Omental fat pad (tissue), 4 donors: ENCODE results near the gene MMEL1. TPM values are rescaled to one million over a fixed set of nuclear protein-coding genes. Genes with fewer than 3 reads are reported as not detected.

ENCODE experiments used
- ATAC-seq: fragments of 150-250 bp; one replicate; pipeline ENCODE4 v1.9.1; 2016; ENCODE audit warnings: mild to moderate bottlenecking, moderate library complexity; ENCODE audit not compliant: low FRiP score
- DNase-seq: peaks from one replicate; pipeline ENCODE4 v3.0.0-alpha.2; 2019; ENCODE audit warnings: low spot score
- total RNA-seq, 4 donors: library from RNA; depleted of rRNA; stranded (reverse); fragments of >200 nt; gene quantifications; one replicate each; pipeline ENCODE4 v1.1.0, GENCODE V29; 2016
- TF ChIP-seq, protein P1 (sequence below), 3 donors: fragments of 450-650 bp; IDR thresholded peaks; one replicate each; pipeline ENCODE4 v1.5.1; 2016 to 2017; ENCODE audit warnings: antibody characterized with exemption in 3 of 3, mild to moderate bottlenecking in 3 of 3, moderate library complexity in 2 of 3

The MMEL1 gene
- total RNA-seq, 4 donors from 2014 or later = 1.6 to 2.4 (median 1.6) TPM; not detected in 1

DNA sequence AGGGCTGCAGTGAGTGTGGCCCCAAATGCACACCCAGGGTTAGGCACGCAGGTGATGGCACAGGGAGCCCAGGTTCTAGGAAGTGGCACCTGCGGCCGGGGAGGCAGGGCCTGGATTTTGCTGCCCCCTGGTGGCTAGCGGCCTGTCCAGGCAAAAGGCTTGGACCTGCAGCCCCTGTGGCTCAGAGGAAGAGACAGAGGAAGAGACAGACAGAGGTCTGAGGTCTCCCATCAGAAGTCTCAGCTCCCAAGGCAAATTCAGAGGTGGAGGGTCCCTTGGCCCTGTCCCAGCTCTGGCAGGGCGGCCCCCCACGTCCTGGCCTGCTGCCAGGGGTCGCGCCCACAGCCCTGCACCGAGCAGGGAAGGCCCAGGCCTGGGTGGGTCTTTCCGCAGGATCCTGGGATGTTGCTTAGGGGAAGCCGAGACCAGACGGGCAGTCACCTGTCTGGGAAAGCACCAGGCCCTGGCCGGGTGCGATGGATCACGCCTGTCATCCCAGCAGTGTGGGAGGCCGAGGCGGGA is 84.7 kb downstream of the MMEL1 start:
- ATAC-seq (peak; percentile 27), DNase-seq (no peak)
- TF ChIP-seq, protein P1, sequence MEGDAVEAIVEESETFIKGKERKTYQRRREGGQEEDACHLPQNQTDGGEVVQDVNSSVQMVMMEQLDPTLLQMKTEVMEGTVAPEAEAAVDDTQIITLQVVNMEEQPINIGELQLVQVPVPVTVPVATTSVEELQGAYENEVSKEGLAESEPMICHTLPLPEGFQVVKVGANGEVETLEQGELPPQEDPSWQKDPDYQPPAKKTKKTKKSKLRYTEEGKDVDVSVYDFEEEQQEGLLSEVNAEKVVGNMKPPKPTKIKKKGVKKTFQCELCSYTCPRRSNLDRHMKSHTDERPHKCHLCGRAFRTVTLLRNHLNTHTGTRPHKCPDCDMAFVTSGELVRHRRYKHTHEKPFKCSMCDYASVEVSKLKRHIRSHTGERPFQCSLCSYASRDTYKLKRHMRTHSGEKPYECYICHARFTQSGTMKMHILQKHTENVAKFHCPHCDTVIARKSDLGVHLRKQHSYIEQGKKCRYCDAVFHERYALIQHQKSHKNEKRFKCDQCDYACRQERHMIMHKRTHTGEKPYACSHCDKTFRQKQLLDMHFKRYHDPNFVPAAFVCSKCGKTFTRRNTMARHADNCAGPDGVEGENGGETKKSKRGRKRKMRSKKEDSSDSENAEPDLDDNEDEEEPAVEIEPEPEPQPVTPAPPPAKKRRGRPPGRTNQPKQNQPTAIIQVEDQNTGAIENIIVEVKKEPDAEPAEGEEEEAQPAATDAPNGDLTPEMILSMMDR (IDR thresholded peaks at IDR 0.05) = peak in 2 of 3 donors; percentile 43 to 58

- ATAC-seq = peak; percentile 7
- DNase-seq = no peak
- TF ChIP-seq, protein P1 (IDR thresholded peaks at IDR 0.05) = no peak
These were observed 85.4 kb downstream of the MMEL1 start for GRCh38 chr1:2547210-2548067.

DNA sequence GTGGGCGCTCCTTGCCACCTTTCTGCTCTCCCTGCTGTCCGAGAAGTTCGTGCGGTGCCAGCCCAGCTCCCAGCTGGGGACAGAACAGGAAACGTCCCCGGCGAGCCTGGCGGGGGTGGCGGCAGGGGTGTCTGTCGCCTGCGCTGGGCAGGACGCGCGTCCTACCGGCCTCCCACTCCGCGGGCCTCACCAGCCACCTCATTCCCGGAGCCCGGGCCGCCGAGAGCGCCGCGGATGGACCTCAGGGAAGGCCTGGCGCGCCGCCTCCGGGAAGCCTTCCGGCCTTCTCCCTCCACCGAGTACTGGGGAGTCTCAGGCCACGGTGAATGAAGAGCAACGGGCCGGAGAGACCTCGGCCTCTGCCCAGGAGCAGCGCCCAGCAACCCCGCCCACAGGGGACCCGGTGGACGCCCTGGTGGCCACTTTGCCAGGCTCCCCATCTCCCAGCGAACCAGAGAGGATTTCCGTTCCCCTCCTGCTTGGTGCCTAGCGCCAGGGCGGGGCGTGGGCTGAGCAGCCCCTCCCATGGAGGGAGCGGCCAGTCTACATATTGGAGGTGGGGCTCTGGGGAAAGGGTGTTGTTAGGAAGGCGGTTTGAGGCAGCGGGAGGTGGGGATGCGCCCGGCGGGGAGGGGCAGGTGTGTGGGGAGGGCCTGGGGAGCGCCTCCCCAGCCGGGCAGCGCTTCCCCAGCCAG is 86.2 kb downstream of the MMEL1 start:
- TF ChIP-seq, protein P1 (IDR thresholded peaks at IDR 0.05) = no peak
- peak; percentile 65 for ATAC-seq
- DNase-seq = no peak

GRCh38 chr1:2545754-2546514 is 86.9 kb downstream of the MMEL1 start:
- TF ChIP-seq, protein P1 (IDR thresholded peaks at IDR 0.05) = no peak
- DNase-seq = peak; percentile 62
- ATAC-seq = peak; percentile 45

DNA sequence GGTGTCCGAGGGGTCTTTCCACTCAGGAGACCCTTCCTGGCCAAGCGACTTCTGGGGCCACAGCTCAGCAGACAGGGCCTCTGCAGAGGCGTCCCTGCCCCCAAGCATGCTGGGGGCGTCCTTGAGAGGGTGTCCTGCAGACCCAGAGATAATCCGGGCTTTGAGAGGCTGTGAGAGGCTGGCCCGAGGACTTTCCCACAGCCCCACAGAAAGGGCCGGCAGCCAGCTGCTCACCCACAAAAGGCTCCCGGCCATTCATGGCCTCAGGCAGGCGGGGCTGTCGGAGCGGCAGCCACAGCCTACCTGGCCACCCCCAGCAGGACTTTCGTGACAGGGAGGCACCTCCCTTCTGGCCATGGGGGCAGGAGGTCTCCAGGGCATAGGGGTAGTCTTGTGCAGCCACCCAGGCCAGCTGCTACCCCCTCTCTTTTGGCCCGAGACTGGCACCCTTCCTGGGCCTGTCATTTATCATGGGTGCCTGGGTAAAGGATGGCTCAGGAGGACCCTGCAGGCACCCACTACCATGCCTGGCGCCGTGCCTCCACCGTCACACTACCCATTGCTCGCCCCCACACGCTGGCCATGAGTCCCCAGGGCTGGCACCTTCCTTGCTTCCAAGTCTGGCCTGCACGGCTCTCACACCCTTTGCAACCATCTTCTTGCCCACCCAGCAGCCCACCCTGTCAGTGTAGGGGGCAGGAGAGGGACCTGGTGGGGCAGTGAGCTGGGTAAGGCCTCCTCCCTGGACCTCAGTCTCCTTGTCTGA is 87.8 kb downstream of the MMEL1 start:
- ATAC-seq (no peak), DNase-seq (no peak)
- TF ChIP-seq, protein P1 (IDR thresholded peaks at IDR 0.05) = no peak
